ENCODE measurements around the gene BAIAP2. TPM values are rescaled to one million over a fixed set of nuclear protein-coding genes. Genes with fewer than 3 reads are reported as not detected.

Gene BAIAP2
- total and polyA plus RNA-seq, 4 experiments from 2014 or later: 2.1 to 7.2 (median 5.5) TPM

GRCh38 chr17:81125573-81126081, 90.7 kb downstream of the BAIAP2 start:
- Histone ChIP-seq H3K4me1 (ENCODE audit: insufficient read depth, low read length) (no peaks in the 10 kb centered on the region), H3K4me3 (ENCODE audit: low read length in 2 of 2) (no peak overlapping the region), H3K27ac (ENCODE audit: low read depth, low read length) (no peak overlapping the region), H3K27me3 (ENCODE audit: insufficient read depth, low read length) (no peaks in the 10 kb centered on the region), H3K9me3 (ENCODE audit: control insufficient read depth in 1 of 2, low read length in 2 of 2) (no peaks in the 10 kb centered on the region), H3K36me3 (ENCODE audit: insufficient read depth, low read length) (no peaks in the 10 kb centered on the region)
- ChIA-PET POLR2A (ENCODE audit: partially characterized antibody) (no interaction called here), CTCF (ENCODE audit: partially characterized antibody) (no interaction called here)
- no peaks in the 10 kb centered on the region for H3K27me3 Mint-ChIP-seq
- DNase-seq: no peak
- intact Hi-C loops (cut with micrococcal nuclease): no loop called here
- H3K9me3 Mint-ChIP-seq: no peaks in the 10 kb centered on the region
- no peaks in the 10 kb centered on the region for H3K36me3 Mint-ChIP-seq
- no peak overlapping the region for H3K27ac Mint-ChIP-seq
- no peaks in the 10 kb centered on the region for H3K4me1 Mint-ChIP-seq
- H3K4me3 Mint-ChIP-seq: no peak overlapping the region

- intact Hi-C loops (cut with micrococcal nuclease): no loop called here
- CTCF ChIA-PET (ENCODE audit: partially characterized antibody): no interaction called here
- H3K36me3 Mint-ChIP-seq: no peaks in the 10 kb centered on the region
- H3K4me3 ChIP-seq (ENCODE audit: low read length in 2 of 2): no peak overlapping the region
- no peaks in the 10 kb centered on the region for H3K27me3 Mint-ChIP-seq
- DNase-seq: no peak
- H3K36me3 ChIP-seq (ENCODE audit: insufficient read depth, low read length): no peaks in the 10 kb centered on the region
- H3K4me3 Mint-ChIP-seq: no peak overlapping the region
- H3K27ac Mint-ChIP-seq: peak overlapping the region in 1 of 7 donors; percentile 52
- POLR2A ChIA-PET (ENCODE audit: partially characterized antibody): no interaction called here
- no peaks in the 10 kb centered on the region for H3K9me3 Mint-ChIP-seq
- no peaks in the 10 kb centered on the region for H3K4me1 Mint-ChIP-seq
- H3K4me1 ChIP-seq (ENCODE audit: insufficient read depth, low read length): no peaks in the 10 kb centered on the region
- no peaks in the 10 kb centered on the region for H3K27me3 ChIP-seq (ENCODE audit: insufficient read depth, low read length)
- H3K9me3 ChIP-seq (ENCODE audit: control insufficient read depth in 1 of 2, low read length in 2 of 2): no peaks in the 10 kb centered on the region
- no peak overlapping the region for H3K27ac ChIP-seq (ENCODE audit: low read depth, low read length)
Observed at GRCh38 chr17:81126281-81127132, 91.6 kb downstream of the BAIAP2 start.

GRCh38 chr17:81127133-81127455, 92.1 kb downstream of the BAIAP2 start:
- no peak overlapping the region for H3K27ac ChIP-seq (ENCODE audit: low read depth, low read length)
- Mint-ChIP-seq H3K4me1 (no peaks in the 10 kb centered on the region), H3K27ac (no peak overlapping the region), H3K9me3 (no peaks in the 10 kb centered on the region), H3K36me3 (no peaks in the 10 kb centered on the region), H3K27me3 (no peaks in the 10 kb centered on the region), H3K4me3 (no peak overlapping the region)
- no peaks in the 10 kb centered on the region for H3K9me3 ChIP-seq (ENCODE audit: control insufficient read depth in 1 of 2, low read length in 2 of 2)
- H3K4me3 ChIP-seq (ENCODE audit: low read length in 2 of 2): no peak overlapping the region
- H3K36me3 ChIP-seq (ENCODE audit: insufficient read depth, low read length): no peaks in the 10 kb centered on the region
- ChIA-PET CTCF (ENCODE audit: partially characterized antibody) (no interaction called here), POLR2A (ENCODE audit: partially characterized antibody) (no interaction called here)
- no peaks in the 10 kb centered on the region for H3K4me1 ChIP-seq (ENCODE audit: insufficient read depth, low read length)
- intact Hi-C loops (cut with micrococcal nuclease): no loop called here
- no peaks in the 10 kb centered on the region for H3K27me3 ChIP-seq (ENCODE audit: insufficient read depth, low read length)
- no peak for DNase-seq

GRCh38 chr17:81127526-81128177, 92.7 kb downstream of the BAIAP2 start:
- H3K36me3 Mint-ChIP-seq: no peaks in the 10 kb centered on the region
- peak overlapping the region in 1 of 7 donors; percentile 19 for H3K27ac Mint-ChIP-seq
- no peak overlapping the region for H3K4me3 Mint-ChIP-seq
- H3K4me1 Mint-ChIP-seq: no peaks in the 10 kb centered on the region
- Histone ChIP-seq H3K36me3 (ENCODE audit: insufficient read depth, low read length) (no peaks in the 10 kb centered on the region), H3K9me3 (ENCODE audit: control insufficient read depth in 1 of 2, low read length in 2 of 2) (no peaks in the 10 kb centered on the region), H3K27ac (ENCODE audit: low read depth, low read length) (no peak overlapping the region), H3K27me3 (ENCODE audit: insufficient read depth, low read length) (no peaks in the 10 kb centered on the region), H3K4me3 (ENCODE audit: low read length in 2 of 2) (no peak overlapping the region), H3K4me1 (ENCODE audit: insufficient read depth, low read length) (no peaks in the 10 kb centered on the region)
- ChIA-PET CTCF (ENCODE audit: partially characterized antibody) (no interaction called here), POLR2A (ENCODE audit: partially characterized antibody) (no interaction called here)
- DNase-seq: no peak
- H3K27me3 Mint-ChIP-seq: no peaks in the 10 kb centered on the region
- intact Hi-C loops (cut with micrococcal nuclease): no loop called here
- H3K9me3 Mint-ChIP-seq: no peaks in the 10 kb centered on the region

GRCh38 chr17:81128338-81128737, 93.4 kb downstream of the BAIAP2 start:
- intact Hi-C loops (cut with micrococcal nuclease): no loop called here
- Histone ChIP-seq H3K9me3 (ENCODE audit: control insufficient read depth in 1 of 2, low read length in 2 of 2) (no peaks in the 10 kb centered on the region), H3K27me3 (ENCODE audit: insufficient read depth, low read length) (no peaks in the 10 kb centered on the region), H3K27ac (ENCODE audit: low read depth, low read length) (no peak overlapping the region), H3K4me1 (ENCODE audit: insufficient read depth, low read length) (no peaks in the 10 kb centered on the region), H3K36me3 (ENCODE audit: insufficient read depth, low read length) (no peaks in the 10 kb centered on the region), H3K4me3 (ENCODE audit: low read length in 2 of 2) (no peak overlapping the region)
- no peaks in the 10 kb centered on the region for H3K4me1 Mint-ChIP-seq
- no peaks in the 10 kb centered on the region for H3K27me3 Mint-ChIP-seq
- H3K9me3 Mint-ChIP-seq: no peaks in the 10 kb centered on the region
- no peaks in the 10 kb centered on the region for H3K36me3 Mint-ChIP-seq
- CTCF ChIA-PET (ENCODE audit: partially characterized antibody): no interaction called here
- POLR2A ChIA-PET (ENCODE audit: partially characterized antibody): no interaction called here
- DNase-seq: no peak
- H3K27ac Mint-ChIP-seq: no peak overlapping the region
- H3K4me3 Mint-ChIP-seq: no peak overlapping the region

GRCh38 chr17:81128774-81129173, 93.8 kb downstream of the BAIAP2 start:
- intact Hi-C loops (cut with micrococcal nuclease): no loop called here
- ChIA-PET CTCF (ENCODE audit: partially characterized antibody) (no interaction called here), POLR2A (ENCODE audit: partially characterized antibody) (no interaction called here)
- Mint-ChIP-seq H3K4me1 (no peaks in the 10 kb centered on the region), H3K27me3 (no peaks in the 10 kb centered on the region), H3K4me3 (no peak overlapping the region), H3K27ac (no peak overlapping the region), H3K9me3 (no peaks in the 10 kb centered on the region), H3K36me3 (no peaks in the 10 kb centered on the region)
- H3K4me3 ChIP-seq (ENCODE audit: low read length in 2 of 2): no peak overlapping the region
- H3K4me1 ChIP-seq (ENCODE audit: insufficient read depth, low read length): no peaks in the 10 kb centered on the region
- H3K9me3 ChIP-seq (ENCODE audit: control insufficient read depth in 1 of 2, low read length in 2 of 2): no peaks in the 10 kb centered on the region
- H3K27me3 ChIP-seq (ENCODE audit: insufficient read depth, low read length): no peaks in the 10 kb centered on the region
- DNase-seq: no peak
- no peak overlapping the region for H3K27ac ChIP-seq (ENCODE audit: low read depth, low read length)
- H3K36me3 ChIP-seq (ENCODE audit: insufficient read depth, low read length): no peaks in the 10 kb centered on the region

- intact Hi-C loops (cut with micrococcal nuclease): no loop called here
- POLR2A ChIA-PET (ENCODE audit: partially characterized antibody): no interaction called here
- Mint-ChIP-seq H3K4me1 (no peaks in the 10 kb centered on the region), H3K27me3 (no peaks in the 10 kb centered on the region), H3K27ac (no peak overlapping the region), H3K4me3 (no peak overlapping the region), H3K36me3 (no peaks in the 10 kb centered on the region), H3K9me3 (no peaks in the 10 kb centered on the region)
- Histone ChIP-seq H3K36me3 (ENCODE audit: insufficient read depth, low read length) (no peaks in the 10 kb centered on the region), H3K27me3 (ENCODE audit: insufficient read depth, low read length) (no peaks in the 10 kb centered on the region), H3K4me1 (ENCODE audit: insufficient read depth, low read length) (no peaks in the 10 kb centered on the region), H3K27ac (ENCODE audit: low read depth, low read length) (no peak overlapping the region), H3K4me3 (ENCODE audit: low read length in 2 of 2) (no peak overlapping the region), H3K9me3 (ENCODE audit: control insufficient read depth in 1 of 2, low read length in 2 of 2) (no peaks in the 10 kb centered on the region)
- CTCF ChIA-PET (ENCODE audit: partially characterized antibody): no interaction called here
- no peak for DNase-seq
Observed at GRCh38 chr17:81129289-81129688, 94.3 kb downstream of the BAIAP2 start.

All from CD4-positive, alpha-beta memory T cell (primary cell).